OCI-LY1 (cell line): ENCODE measurements around the gene PDPN.

ENCODE experiments used
- H2AFZ ChIP-seq: fragments of 200-600 bp; sonication (generic), shearing (Covaris generic); 2 replicates; pipeline ENCODE4 v1.6.0; 2014; ENCODE audit warnings: antibody characterized with exemption, mild to moderate bottlenecking, low read length
- H3F3A ChIP-seq: fragments of 200-600 bp; sonication (generic), shearing (Covaris generic); 2 replicates; pipeline ENCODE4 v1.6.0; 2014; ENCODE audit warnings: mild to moderate bottlenecking, antibody characterized with exemption, low read length, moderate library complexity; ENCODE audit not compliant: insufficient read depth
- H3K27ac ChIP-seq: fragments of 200-600 bp; sonication (generic); 2 replicates; pipeline ENCODE4 v1.5.1; 2014; ENCODE audit warnings: low read length, mixed run types, mild to moderate bottlenecking, low read depth; ENCODE audit not compliant: poor library complexity, severe bottlenecking
- H3K27me3 ChIP-seq: fragments of 200-600 bp; sonication (generic); 2 replicates; pipeline ENCODE4 v1.6.0; 2014; ENCODE audit warnings: antibody characterized with exemption, mild to moderate bottlenecking, low read length, moderate library complexity; ENCODE audit not compliant: insufficient read depth
- H3K36me3 ChIP-seq: fragments of 200-600 bp; sonication (generic); 2 replicates; pipeline ENCODE4 v1.6.1; 2014; ENCODE audit warnings: mild to moderate bottlenecking, antibody characterized with exemption, low read length, moderate library complexity, mixed read lengths; ENCODE audit not compliant: insufficient read depth
- H3K4me1 ChIP-seq: fragments of 200-600 bp; sonication (generic); 2 replicates; pipeline ENCODE4 v1.5.1; 2014; ENCODE audit warnings: mild to moderate bottlenecking, low read length, moderate library complexity; ENCODE audit not compliant: insufficient read depth, severe bottlenecking
- H3K4me2 ChIP-seq: fragments of 200-600 bp; sonication (generic), shearing (Covaris generic); 2 replicates; pipeline ENCODE4 v1.6.1; 2014; ENCODE audit warnings: low read length
- H3K4me3 ChIP-seq: fragments of 200-600 bp; sonication (generic); 2 replicates; pipeline ENCODE4 v1.5.1; 2014; ENCODE audit warnings: low read length, low read depth, mild to moderate bottlenecking, mixed read lengths; ENCODE audit not compliant: poor library complexity, severe bottlenecking
- H3K79me2 ChIP-seq: fragments of 200-600 bp; shearing (Covaris generic); 2 replicates; pipeline ENCODE4 v1.6.1; 2016; ENCODE audit warnings: mixed run types, low read length, mixed read lengths; ENCODE audit not compliant: insufficient read depth
- H3K9ac ChIP-seq: fragments of 200-600 bp; sonication (generic), shearing (Covaris generic); 2 replicates; pipeline ENCODE4 v1.6.1; 2014; ENCODE audit warnings: mild to moderate bottlenecking, low read length, mixed read lengths
- H3K9me2 ChIP-seq: fragments of 200-600 bp; sonication (generic), shearing (Covaris generic); 2 replicates; pipeline ENCODE4 v1.6.1; 2014; ENCODE audit warnings: low read depth, mild to moderate bottlenecking, low read length, mixed read lengths
- H3K9me3 ChIP-seq: fragments of 200-600 bp; shearing (Covaris generic); 2 replicates; pipeline ENCODE4 v1.6.1; 2014; ENCODE audit warnings: low read length, mixed read lengths
- H4K20me1 ChIP-seq: fragments of 200-600 bp; sonication (generic), shearing (Covaris generic); 2 replicates; pipeline ENCODE4 v1.6.0; 2016; ENCODE audit warnings: mild to moderate bottlenecking, low read length; ENCODE audit not compliant: insufficient read depth
- CTCF ChIP-seq: fragments of 200-600 bp; sonication (generic), shearing (Covaris generic); IDR thresholded peaks from 2 replicates; pipeline ENCODE4 v1.5.1; 2017; ENCODE audit warnings: mild to moderate bottlenecking, antibody characterized with exemption, low read length, moderate library complexity, mixed read lengths
- EZH2 ChIP-seq: fragments of 200-600 bp; sonication (generic), shearing (Covaris generic); IDR thresholded peaks from 2 replicates; pipeline ENCODE4 v1.8.0; 2017; ENCODE audit warnings: borderline replicate concordance, mixed run types, mild to moderate bottlenecking, antibody characterized with exemption, low read length, moderate library complexity, mixed read lengths

PDPN gene

DNA sequence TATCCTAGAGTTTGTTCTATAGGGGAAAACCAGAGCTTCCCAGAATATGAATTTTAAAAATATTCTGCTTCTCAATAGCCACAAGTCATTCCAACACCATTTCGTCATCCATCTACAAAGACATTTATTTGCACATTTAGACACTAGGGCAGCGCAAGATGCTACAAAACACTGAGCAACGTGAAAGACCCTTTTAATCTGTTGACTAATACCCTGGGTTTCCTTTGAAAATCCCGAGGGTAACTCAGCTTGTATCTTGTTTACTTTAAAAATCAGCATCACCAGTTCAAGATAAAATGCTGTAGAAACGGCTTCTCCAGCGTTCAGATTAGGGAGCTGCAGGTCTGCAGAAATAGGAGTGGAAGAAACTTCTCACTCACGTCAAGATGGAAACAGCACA lies 13.5 kb downstream of the PDPN start:
- no peaks in the 10 kb centered on the region for H3K9me3 ChIP-seq

GRCh38 chr1:13600762-13601453 lies 17.3 kb downstream of the PDPN start:
- no peak overlapping the region for H3K9ac ChIP-seq
- no peak for TF ChIP-seq CTCF
- no peak for TF ChIP-seq EZH2
- H3K79me2 ChIP-seq = no peaks in the 10 kb centered on the region
- H3K9me2 ChIP-seq = no peaks in the 10 kb centered on the region
- no peaks in the 10 kb centered on the region for H3K27me3 ChIP-seq
- no peak overlapping the region for H3K4me3 ChIP-seq
- no peaks in the 10 kb centered on the region for H3K4me1 ChIP-seq
- no peak overlapping the region for H3K4me2 ChIP-seq
- no peak overlapping the region for H3K27ac ChIP-seq
- no peaks in the 10 kb centered on the region for H3F3A ChIP-seq
- H4K20me1 ChIP-seq = no peaks in the 10 kb centered on the region
- no peaks in the 10 kb centered on the region for H3K36me3 ChIP-seq
- H2AFZ ChIP-seq = no peak overlapping the region
- H3K9me3 ChIP-seq = no peaks in the 10 kb centered on the region

More for the DNA sequence above, 13.5 kb downstream of the PDPN start:
- no peaks in the 10 kb centered on the region for H3K36me3 ChIP-seq
- no peaks in the 10 kb centered on the region for H3K9me2 ChIP-seq
- H4K20me1 ChIP-seq = no peaks in the 10 kb centered on the region
- H3F3A ChIP-seq = no peaks in the 10 kb centered on the region
- H3K79me2 ChIP-seq = no peaks in the 10 kb centered on the region
- no peak overlapping the region for H2AFZ ChIP-seq
- no peak overlapping the region for H3K27ac ChIP-seq
- no peaks in the 10 kb centered on the region for H3K4me1 ChIP-seq
- TF ChIP-seq EZH2 = no peak
- TF ChIP-seq CTCF = no peak
- no peaks in the 10 kb centered on the region for H3K27me3 ChIP-seq
- no peak overlapping the region for H3K4me2 ChIP-seq
- no peak overlapping the region for H3K9ac ChIP-seq
- no peak overlapping the region for H3K4me3 ChIP-seq

DNA sequence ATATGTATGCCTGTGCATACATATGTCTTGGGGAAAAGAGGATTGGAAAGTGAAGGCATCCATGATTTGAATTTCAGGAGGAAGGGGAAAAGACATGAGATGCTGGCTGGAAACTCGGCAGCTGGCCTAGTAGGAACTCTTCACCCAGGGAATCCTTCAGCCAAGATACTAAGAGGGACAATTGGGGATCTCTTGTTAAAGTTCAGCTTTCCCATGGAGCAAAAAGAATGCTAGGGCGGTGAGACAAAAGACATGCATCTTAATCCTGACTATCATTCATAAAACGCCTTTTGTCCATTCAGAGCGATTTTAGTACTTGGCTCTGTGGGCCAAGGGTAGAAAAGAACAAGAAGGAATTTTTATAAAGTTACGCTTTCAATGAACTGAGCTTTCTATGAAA lies 20.5 kb downstream of the PDPN start:
- Histone ChIP-seq H3K4me2 (no peak overlapping the region), H3K79me2 (no peaks in the 10 kb centered on the region)

More for the DNA sequence above, 20.5 kb downstream of the PDPN start:
- TF ChIP-seq EZH2 (no peak), CTCF (no peak)
- Histone ChIP-seq H3K27me3 (peaks cover 7% of the 10 kb centered on the region; the same call in 1 of the 2 replicates), H3K9ac (no peak overlapping the region), H3K9me2 (no peaks in the 10 kb centered on the region), H3K9me3 (no peaks in the 10 kb centered on the region), H3F3A (no peaks in the 10 kb centered on the region), H3K4me1 (no peaks in the 10 kb centered on the region), H3K27ac (no peak overlapping the region), H4K20me1 (no peaks in the 10 kb centered on the region), H3K4me3 (no peak overlapping the region), H3K36me3 (no peaks in the 10 kb centered on the region), H2AFZ (no peak overlapping the region)
